HG03025 (cell line): ENCODE data around the gene PAPSS1.

ENCODE experiments used
- ATAC-seq: cut with Tn5 transposase; IDR thresholded peaks from one replicate; pipeline ENCODE4 v1.9.1; 2021; ENCODE audit warnings: mild to moderate bottlenecking, moderate library complexity; ENCODE audit not compliant: unreplicated experiment, low FRiP score

PAPSS1 gene

DNA sequence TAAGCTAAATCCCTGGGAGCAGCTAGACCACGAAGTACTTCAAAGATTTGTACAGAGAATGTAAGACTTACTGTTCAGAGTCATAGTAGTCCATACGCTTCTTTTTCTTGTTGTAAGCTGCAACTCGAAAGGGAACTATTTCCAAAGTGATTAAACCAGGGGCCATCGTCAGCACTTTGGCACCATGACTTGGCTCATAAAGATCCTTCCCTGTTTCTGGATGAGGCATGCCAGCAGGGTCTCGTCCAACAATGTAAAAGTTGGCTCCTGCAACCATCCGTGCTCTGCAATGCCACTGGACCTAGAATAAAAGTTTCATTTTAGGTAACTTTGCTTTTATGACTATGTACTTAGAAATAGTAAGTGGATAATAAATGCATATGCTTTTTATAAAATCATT, 88.5 kb downstream of the PAPSS1 start:
- no peak for ATAC-seq

DNA sequence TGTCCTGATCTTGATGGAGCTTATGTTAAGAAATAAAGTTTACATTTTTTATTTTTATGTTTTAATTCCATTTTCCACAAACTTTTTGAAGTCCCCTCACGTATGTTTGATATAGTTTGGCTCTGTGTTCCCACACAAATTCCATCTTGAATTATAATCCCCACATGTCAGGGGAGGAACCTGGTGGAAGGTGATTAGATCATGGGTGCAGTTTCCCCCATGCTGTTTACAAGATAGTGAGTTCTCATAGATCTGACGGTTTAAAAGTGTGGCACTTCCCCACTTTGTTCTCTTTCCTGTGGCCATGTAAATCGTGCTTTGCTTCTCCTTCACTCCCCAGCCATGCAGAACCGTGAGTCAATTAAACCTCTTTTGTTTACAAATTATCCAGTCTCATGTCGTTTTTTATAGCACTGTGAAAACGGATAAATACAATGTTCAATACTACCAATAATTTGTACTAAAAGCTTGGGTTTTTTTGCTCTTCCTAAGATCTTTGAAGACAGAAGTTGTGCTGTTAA, 89.8 kb downstream of the PAPSS1 start:
- no peak for ATAC-seq

DNA sequence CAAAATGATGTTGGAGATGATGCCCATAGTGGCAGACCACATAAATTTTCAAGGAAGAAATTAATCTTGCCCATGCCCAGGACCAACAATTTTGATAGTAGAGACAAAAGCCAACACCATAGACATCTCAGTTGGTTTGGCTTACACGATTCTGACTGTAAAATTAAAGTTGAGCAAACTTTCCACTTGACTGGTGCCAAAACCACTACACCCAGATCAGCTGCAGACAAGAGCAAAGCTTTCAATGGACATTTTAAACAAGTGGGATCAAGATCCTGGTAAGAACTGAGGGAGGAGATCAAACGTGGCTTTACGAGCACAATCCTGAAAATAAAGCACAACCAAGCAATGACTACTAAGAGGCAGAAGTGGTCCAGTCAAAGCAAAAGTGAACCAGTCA, 90.7 kb downstream of the PAPSS1 start:
- ATAC-seq = no peak

DNA sequence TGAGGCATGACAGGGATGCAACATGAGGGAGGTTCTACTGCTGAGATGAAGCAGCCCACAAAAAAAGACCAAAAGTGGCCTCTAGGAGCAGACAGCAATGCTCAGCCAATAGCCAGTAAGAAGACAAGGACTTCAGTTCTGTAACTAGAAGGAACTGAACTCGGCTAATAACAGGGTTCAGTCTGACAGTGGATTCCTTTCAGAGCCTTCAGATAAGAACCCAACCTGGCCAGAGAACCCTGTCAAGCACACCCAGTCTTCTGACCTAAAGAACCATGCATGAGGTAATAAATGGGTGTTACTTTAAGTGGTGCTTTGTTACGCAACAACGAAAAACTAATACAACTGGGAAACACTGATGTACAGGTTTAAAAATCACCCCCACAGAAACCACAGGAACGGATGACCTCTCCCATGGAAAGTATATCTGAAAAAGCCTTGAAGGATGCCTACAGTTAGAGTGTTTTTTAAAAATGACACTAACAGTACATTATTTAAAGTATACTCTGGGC, 94.6 kb downstream of the PAPSS1 start:
- no peak for ATAC-seq

DNA sequence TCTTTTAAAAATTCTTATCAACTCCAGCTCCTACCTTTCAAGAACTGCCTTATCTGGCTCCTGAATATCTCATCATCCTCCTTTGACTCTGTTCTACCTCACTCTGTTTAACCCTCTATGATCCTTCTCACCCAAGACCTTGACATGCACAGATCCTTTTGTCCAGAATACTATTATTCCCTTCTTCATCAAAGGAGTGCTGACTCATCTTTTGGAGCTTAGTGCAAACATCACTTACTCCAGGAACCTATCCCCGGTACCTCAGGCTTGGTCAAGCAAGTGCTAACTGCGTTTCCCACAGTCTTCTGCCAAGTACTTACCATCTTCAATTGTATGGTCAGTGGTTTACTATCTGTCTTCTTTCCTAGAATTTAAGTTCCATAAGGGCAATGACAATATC, 96.0 kb downstream of the PAPSS1 start:
- no peak for ATAC-seq

DNA sequence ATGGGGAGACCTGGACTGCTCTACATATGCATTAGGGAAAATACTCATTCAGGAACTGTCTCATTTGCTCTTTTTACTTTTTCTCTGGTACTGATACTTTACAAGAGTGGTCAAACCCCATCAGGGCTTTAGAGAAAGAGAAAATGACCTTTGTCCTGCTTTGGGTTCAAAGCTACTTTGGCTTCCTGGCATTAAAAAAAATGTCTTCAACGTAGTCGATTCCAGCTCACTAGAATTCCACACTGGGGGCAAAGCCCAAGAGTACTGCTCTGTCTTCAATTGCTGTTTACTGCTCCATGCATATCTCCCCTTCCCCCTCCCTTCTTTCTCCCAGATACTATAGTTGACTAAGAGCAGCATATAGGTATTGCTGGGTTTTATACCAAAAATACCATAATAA, 98.0 kb downstream of the PAPSS1 start:
- ATAC-seq = no peak

DNA sequence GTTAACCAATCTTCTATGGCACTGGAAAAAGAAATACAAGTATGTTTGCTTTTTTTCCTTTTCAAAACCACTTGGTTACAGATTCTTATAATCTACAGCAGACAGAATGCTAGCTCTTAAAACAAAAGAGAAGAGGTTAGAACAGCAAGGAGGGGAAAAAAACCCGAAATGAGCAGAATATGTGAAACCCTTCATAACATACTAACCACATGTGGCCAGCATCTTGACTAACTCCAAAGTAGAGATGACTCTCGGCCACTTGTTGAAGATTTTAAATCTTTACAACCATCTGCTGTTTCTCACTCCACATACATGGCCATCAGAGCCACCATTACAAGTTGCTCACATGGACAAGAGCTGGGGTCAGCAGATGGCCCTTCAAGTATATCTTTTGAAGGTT, 100.3 kb downstream of the PAPSS1 start:
- no peak for ATAC-seq

DNA sequence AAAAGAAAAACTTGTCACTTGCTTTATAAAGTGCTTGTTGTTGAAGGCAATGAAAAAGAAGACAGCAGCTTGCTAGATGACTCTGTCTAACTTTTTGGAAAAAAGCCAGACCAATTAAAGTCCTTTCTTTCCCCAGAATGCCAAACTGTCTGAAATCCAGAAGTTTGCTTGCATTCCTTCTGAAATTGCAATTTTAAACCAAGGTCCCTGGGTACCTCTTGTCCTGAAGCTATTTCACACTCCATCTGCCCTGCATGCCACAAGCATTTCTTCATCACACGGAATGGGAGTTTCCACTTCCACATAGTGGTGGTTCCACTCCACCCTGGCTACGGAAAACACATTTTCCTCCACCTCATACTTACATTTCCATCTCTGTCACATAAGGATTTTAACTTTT, 101.0 kb downstream of the PAPSS1 start:
- ATAC-seq = no peak

DNA sequence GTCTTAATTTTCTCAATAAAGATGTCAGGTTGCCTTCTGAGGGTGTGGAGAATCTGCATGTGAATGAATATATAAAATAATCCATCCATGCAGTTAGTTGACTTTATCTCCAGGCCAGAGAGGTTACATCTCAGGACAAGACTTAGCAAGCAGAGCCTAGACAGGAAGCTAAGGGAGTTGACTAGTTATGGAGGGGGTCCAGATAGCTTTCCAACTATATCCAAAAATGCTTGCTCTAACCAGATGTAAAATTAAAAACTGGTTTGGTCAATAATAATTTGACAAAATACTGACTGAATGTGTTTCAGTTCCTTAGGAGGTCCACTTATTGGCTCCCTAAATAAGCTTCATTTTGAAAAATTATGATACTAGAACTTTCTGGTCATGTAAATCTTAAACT, 101.4 kb downstream of the PAPSS1 start:
- ATAC-seq = no peak

DNA sequence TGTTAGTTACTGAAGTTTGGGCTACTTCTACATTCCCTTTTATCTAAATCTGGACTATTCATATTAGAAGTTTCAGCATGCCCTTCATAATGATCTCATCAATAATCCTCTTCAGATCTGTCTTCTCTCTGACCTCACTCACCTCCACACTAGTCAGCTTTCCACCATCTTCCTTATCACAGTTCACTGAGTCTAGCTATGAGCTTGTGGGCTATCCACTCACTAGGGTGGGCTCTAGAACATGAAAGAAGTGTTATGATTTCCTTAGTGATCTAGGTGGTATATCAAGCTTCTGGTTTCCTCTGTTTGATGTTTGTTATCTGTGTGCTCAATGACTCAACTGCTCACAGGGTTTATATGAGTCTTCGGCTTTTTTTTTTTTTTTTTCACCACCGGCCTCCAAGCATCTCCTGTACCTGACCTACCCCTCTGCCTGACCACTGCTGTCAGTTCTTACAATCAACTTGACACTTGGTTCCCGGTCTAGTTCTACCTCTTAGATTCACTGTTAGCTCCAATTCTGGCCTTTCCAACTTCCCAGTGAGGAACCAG, 103.1 kb downstream of the PAPSS1 start:
- no peak for ATAC-seq

DNA sequence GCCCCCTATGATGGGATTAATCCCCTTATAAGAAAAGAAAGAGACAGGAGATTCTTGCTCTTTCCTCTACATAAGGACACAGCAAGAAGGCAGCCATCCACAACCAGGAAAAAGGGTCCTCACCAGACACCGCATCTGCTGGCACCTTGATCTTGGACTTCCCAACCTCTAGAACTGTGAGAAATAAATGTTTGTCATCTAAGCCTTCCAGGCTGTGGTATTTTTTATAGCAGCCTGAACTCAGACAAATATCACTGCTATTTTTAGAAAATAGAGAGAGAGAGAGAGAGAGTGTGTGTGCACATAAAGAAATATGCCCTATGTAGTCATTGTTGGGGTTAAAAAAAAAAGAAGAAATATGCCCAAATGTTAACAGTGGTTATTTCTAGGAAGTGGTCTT, 104.2 kb downstream of the PAPSS1 start:
- no peak for ATAC-seq

DNA sequence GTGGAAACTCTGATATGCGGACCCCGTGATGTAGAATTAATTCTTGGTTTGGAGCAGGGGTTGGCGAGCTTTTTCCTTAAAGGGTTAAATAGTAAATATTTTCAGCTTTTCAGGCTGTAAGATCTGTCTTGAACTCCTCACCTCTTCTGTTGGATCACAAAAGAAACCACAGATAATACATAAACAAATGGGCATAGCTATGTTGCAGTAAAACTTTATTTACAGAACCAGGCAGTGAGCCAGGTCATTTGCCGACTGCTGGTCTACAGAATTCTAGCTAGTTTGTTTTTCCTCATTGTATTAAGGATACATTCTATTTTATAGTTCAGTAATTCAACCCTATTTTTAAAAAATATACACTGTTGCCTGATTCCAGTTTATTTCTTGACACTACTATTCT, 116.6 kb downstream of the PAPSS1 start:
- no peak for ATAC-seq

DNA sequence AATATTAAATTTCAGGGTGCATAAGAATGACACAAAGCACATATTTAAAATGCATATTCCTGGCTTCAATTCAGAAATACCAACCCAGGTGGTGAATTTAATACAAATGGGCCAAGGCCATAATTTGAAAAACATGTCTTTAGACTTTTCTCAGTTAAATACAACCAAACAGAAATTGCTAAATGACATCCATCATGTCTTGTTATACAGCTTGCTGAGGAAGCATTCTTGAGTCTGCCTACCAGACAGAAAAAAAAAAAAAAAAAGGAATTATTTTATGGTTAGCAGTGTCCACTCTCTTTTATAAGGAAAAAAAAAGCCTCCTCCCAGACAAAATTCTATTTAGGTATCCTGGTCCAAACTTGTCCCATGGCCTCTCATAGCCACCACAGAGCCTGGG, 119.1 kb downstream of the PAPSS1 start:
- ATAC-seq = no peak

DNA sequence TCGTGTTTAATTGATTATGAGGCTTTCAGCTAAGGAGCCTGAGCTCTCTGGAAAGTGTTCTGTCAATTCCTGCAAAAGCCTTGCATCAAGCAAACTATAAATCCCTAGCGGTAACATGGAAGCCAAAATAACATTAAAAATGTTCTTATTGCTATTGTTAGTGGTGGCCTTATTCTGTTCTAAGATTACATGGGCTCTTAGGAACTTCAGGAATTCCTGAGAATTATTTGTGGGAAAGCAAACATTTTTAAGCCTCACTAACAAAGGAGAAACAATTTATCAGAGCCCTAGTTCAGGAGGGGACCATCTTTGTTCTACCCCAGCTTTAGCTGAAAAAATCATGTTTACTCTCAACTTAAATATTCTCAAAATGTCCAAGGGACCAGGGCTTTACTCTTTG, 119.6 kb downstream of the PAPSS1 start:
- no peak for ATAC-seq

DNA sequence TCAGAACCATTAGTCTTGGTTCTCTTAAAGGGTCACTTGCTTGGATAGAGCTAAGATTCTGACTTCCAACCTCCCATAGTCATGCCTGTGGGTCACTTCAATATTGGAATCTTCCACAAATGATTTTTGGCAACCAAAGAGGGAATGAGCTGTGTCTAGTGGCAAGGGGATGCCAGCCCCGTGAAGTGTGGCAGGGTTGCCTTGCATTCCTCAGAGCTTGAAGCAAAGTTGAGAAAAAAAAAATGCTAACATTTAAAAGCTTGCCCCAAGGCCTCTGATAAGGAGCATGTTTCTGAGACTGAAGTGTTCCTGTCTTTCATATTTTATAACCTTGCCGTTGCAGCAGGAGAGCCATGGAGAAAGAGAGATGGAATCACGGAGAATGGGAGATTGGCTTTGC, 120.2 kb downstream of the PAPSS1 start:
- no peak for ATAC-seq

DNA sequence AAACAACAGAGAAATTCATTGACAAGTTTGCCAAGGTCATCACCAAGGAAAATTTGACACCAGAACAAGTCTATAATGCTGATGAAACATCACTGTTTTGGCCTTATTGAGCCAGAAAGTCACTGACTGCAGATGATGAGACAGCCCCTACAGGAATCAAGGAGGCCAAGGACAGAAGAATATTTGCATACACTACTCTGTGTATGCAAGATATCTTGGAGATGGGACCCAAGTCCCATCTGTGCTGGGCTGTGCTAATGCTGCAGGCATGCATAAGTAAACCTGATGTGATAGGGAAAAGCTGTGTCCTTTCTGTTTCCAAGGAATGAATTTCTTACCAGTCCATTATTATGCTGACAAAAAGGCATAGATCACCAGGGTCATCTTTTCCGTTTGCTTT, 126.8 kb downstream of the PAPSS1 start:
- ATAC-seq = no peak

DNA sequence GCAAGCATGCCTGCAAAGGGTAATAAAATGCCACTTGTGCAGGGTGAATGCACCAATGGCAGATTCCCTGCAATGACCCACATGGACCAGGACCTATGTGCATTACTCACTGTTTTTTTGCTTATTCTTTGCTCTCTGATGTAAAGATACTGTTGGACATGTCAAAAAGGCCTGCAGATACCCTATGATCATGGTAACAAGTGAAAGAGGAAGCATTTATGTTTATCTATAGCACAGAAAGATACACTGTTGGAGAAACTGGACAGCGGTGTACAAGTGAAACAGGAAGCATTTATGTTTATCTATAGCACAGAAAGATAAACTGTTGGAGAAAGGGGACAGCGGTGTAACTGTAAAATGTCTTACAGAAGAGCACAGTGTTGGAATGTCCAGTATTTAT, 127.5 kb downstream of the PAPSS1 start:
- ATAC-seq = peak; percentile 90

DNA sequence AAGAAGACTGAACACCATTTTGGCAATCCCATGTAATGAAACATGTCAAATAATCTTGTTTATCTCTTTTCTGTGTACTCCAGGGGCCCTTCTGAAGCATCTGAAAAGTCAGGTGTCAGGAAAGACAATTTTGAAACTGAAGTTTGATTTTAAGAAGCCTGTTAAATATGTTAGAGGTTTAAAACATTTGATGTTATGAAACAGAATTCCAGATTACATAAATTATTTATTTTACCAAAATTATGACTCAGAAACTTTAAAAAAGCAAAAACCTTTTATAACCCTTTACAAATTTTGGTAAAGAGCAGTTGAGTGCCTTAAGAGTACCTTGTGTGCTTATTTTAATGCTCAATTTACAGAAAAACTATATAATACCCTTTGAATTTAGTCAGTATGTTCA, 130.8 kb downstream of the PAPSS1 start:
- no peak for ATAC-seq

DNA sequence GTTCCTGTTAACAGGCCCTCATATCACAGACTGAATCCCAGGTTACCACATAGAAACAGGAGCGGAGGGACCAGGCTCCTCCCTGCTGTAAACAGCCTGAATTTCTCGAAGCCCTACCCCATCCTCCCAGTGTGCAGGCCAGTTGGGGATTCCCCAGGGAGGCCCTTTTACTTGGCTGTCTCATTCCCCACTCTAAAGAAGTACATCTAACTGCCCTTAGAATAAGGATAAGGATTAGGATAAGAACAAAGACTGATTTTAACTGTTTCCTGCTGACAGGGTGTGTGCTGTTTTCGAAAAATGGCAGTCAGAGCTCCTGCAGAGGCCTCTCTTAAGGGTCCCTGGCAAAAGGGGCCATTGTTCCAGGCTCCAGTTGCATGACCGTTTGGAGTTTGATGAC, 133.7 kb downstream of the PAPSS1 start:
- no peak for ATAC-seq

DNA sequence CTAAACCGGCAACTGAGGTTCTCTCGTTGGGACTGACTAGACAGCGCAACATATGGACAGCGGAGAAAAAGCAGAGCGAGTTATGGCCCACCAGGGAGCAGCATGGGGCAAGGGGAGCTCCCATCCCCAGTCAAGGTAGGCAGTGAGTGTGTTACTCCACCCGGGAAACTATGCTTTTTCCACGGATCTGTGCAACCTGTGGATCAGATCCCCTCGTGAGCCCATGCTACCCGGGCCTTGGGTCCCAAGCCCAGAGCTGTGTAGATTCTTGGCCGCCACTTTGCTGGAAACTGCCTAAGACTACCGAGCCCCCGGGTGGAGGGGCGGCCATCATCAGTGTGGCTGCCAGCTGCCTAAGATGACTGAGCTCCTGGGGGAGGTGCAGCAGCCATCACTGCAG, 140.9 kb downstream of the PAPSS1 start:
- no peak for ATAC-seq

DNA sequence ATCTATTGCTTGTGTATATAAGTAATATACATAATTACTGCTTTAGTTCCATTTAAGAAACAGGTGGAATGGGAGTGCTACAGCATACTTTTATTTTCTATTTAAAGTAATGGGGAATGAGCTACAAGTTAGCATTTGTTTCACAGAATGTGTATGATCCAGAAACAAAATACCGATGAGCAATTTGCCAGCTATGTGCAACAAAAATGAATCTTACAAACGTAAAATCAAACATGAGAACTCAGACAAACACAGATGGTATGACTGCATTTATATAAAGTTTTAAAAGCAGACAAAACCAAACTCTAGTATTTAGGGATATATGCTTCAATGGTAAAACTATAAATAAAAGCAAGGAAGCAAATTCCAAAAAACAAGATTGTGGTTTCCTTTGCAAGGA, 141.7 kb downstream of the PAPSS1 start:
- no peak for ATAC-seq

DNA sequence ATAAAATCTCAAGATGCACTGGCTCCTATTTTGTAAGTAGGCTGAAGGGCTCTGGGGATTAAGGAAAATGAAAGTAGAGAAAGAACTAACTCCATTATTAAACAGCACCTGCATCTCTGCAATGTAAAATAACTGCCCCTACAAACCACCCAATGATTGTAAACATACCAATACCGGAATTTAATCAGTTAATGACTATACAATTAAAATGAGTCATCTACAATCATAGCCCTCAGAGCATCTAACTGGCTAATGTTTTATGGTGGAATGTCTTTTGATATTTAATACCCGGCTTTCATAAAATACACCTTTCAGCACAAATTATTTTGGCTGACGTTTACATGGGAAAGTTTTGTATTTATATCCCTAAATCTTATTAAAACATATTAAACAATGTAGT, 142.3 kb downstream of the PAPSS1 start:
- ATAC-seq = no peak

DNA sequence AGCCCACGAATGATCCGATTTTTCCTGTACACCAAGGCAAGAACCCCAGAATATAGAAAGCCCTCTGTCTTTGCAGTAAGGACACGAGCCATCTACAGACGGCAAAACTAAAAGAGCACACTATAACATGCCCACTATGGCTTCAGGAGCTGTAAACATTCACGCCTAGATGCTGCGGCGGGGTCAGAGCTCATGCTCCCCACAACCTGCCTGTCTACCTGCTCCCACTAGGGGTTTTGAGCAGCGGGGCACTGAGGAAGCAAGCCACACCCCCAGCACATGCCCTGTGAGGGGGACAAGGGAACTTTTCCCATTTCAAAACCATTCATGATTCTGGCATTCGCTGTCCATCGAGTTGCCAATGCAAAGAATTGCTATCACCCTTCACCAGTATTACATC, 144.8 kb downstream of the PAPSS1 start:
- no peak for ATAC-seq
